Measurements from ENCODE around the gene KHDC4.

KHDC4 gene

GRCh38 chr1:155969377-155969791 lies 35.2 kb upstream of the KHDC4 start:
- no peak for DNase-seq (ENCODE audit: low read depth in 2 of 2)

GRCh38 chr1:155968670-155969069 lies 34.5 kb upstream of the KHDC4 start:
- DNase-seq (ENCODE audit: low read depth in 2 of 2) = peak in 1 of 2 experiments; percentile 39

- DNase-seq (ENCODE audit: low read depth in 2 of 2) = no peak
These were observed 33.8 kb upstream of the KHDC4 start for GRCh38 chr1:155968051-155968400.

GRCh38 chr1:155967341-155968050 lies 33.3 kb upstream of the KHDC4 start:
- no peak for DNase-seq (ENCODE audit: low read depth in 2 of 2)

GRCh38 chr1:155966750-155967149 lies 32.5 kb upstream of the KHDC4 start:
- no peak for DNase-seq (ENCODE audit: low read depth in 2 of 2)

GRCh38 chr1:155966135-155966534 lies 31.9 kb upstream of the KHDC4 start:
- no peak for DNase-seq (ENCODE audit: low read depth in 2 of 2)

- DNase-seq (ENCODE audit: low read depth in 2 of 2) = no peak
These were observed 30.0 kb upstream of the KHDC4 start for GRCh38 chr1:155964193-155964592.

GRCh38 chr1:155962599-155963211 lies 28.5 kb upstream of the KHDC4 start:
- no peak for DNase-seq (ENCODE audit: low read depth in 2 of 2)

- DNase-seq (ENCODE audit: low read depth in 2 of 2) = no peak
These were observed 27.7 kb upstream of the KHDC4 start for GRCh38 chr1:155961937-155962336.

- no peak for DNase-seq (ENCODE audit: low read depth in 2 of 2)
These were observed 26.0 kb upstream of the KHDC4 start for GRCh38 chr1:155960081-155960745.

GRCh38 chr1:155957411-155957915 lies 23.2 kb upstream of the KHDC4 start:
- DNase-seq (ENCODE audit: low read depth in 2 of 2) = no peak

- no peak for DNase-seq (ENCODE audit: low read depth in 2 of 2)
These were observed 20.4 kb upstream of the KHDC4 start for GRCh38 chr1:155954645-155955044.

- DNase-seq (ENCODE audit: low read depth in 2 of 2) = no peak
These were observed 18.3 kb upstream of the KHDC4 start for GRCh38 chr1:155952505-155952890.

GRCh38 chr1:155951753-155952504 lies 17.7 kb upstream of the KHDC4 start:
- no peak for DNase-seq (ENCODE audit: low read depth in 2 of 2)

- no peak for DNase-seq (ENCODE audit: low read depth in 2 of 2)
These were observed 16.6 kb upstream of the KHDC4 start for GRCh38 chr1:155950829-155951228.

- no peak for DNase-seq (ENCODE audit: low read depth in 2 of 2)
These were observed 13.5 kb upstream of the KHDC4 start for GRCh38 chr1:155947741-155948140.

GRCh38 chr1:155947292-155947691 lies 13.1 kb upstream of the KHDC4 start:
- DNase-seq (ENCODE audit: low read depth in 2 of 2) = no peak

GRCh38 chr1:155946633-155947219 lies 12.5 kb upstream of the KHDC4 start:
- DNase-seq (ENCODE audit: low read depth in 2 of 2) = no peak

GRCh38 chr1:155944444-155944799 lies 10.2 kb upstream of the KHDC4 start:
- DNase-seq (ENCODE audit: low read depth in 2 of 2) = no peak

GRCh38 chr1:155942578-155943141 lies 8.4 kb upstream of the KHDC4 start:
- DNase-seq (ENCODE audit: low read depth in 2 of 2) = no peak

- no peak for DNase-seq (ENCODE audit: low read depth in 2 of 2)
These were observed 7.8 kb upstream of the KHDC4 start for GRCh38 chr1:155941845-155942531.

Measured in fibroblast of skin of left biceps (primary cell).